Neuron (in vitro differentiated cells): ENCODE data around the gene PLAU.
"Not testable (repeated sequence)": the region's sequence is repeated elsewhere in the genome, so short reads cannot be mapped to it uniquely, and the experiment has no call there.

Experiments used
- H2AFZ ChIP-seq: one replicate; pipeline ENCODE4 v1.6.1; 2013; ENCODE audit warnings: low read depth, mild to moderate bottlenecking, inconsistent platforms, low read length, moderate library complexity
- H3K27me3 ChIP-seq: one replicate; pipeline ENCODE4 v1.6.1; 2013; ENCODE audit warnings: low read length; ENCODE audit not compliant: insufficient read depth
- H3K36me3 ChIP-seq: one replicate; pipeline ENCODE4 v1.6.1; 2013; ENCODE audit warnings: low read length; ENCODE audit not compliant: insufficient read depth
- H3K4me1 ChIP-seq: one replicate; pipeline ENCODE4 v1.6.1; 2013; ENCODE audit warnings: low read length; ENCODE audit not compliant: insufficient read depth
- H3K4me3 ChIP-seq: 2 replicates; pipeline ENCODE4 v1.5.1; 2013; ENCODE audit warnings: mild to moderate bottlenecking, low read length, moderate library complexity
- H3K9me3 ChIP-seq: one replicate; pipeline ENCODE4 v1.6.1; 2013; ENCODE audit warnings: low read length

Gene PLAU

DNA sequence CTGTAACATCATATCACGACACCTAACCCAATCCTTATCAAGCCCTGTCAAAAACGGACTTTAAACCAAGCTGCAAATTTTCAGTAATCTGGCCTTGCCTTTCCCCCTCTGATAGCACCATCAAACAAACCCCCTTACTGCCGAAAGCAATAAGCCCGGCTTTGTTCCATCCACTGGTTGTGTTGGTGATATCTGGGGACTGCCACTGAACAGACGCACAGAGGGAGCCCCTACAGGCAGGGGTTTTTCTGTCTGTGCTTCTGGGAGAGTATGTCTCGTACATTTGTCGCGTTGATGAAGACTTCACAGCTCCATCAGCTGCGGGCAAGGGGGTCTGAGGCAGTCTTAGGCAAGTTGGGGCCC, 550 bp upstream of the PLAU start:
- H3K36me3 ChIP-seq, result no peaks in the 10 kb centered on the region
- H3K9me3 ChIP-seq, result no peaks in the 10 kb centered on the region
- H3K27me3 ChIP-seq, result peaks cover 42% of the 10 kb centered on the region
- H2AFZ ChIP-seq, result peak overlapping the region; percentile 56
- H3K4me3 ChIP-seq, result peak overlapping the region; percentile 52
- peaks cover 13% of the 10 kb centered on the region for H3K4me1 ChIP-seq

DNA sequence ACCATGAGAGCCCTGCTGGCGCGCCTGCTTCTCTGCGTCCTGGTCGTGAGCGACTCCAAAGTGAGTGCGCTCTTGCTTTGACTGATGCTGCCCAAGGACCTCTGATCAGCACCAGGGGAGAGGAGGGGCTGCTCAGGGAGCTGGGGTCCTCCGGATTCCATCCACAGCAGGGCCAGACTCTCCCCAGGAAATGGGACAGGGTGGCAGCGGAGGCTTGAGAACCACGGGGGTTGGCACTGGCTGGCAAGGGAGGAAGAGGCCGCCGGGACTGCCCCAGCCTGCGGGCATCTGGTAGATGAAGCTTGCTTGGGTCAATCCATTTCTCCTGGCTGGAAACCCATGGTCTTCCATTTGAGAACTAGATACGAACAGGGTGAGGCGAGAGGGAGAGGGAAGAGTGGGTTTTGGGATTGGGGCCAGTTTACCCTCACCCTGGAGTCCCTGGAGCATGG, 647 bp downstream of the PLAU start:
- Histone ChIP-seq H3K9me3 (no peaks in the 10 kb centered on the region), H2AFZ (peak overlapping the region; percentile 56), H3K4me3 (peak overlapping the region; percentile 52), H3K4me1 (peaks cover 12% of the 10 kb centered on the region), H3K36me3 (no peaks in the 10 kb centered on the region), H3K27me3 (peaks cover 42% of the 10 kb centered on the region)

DNA sequence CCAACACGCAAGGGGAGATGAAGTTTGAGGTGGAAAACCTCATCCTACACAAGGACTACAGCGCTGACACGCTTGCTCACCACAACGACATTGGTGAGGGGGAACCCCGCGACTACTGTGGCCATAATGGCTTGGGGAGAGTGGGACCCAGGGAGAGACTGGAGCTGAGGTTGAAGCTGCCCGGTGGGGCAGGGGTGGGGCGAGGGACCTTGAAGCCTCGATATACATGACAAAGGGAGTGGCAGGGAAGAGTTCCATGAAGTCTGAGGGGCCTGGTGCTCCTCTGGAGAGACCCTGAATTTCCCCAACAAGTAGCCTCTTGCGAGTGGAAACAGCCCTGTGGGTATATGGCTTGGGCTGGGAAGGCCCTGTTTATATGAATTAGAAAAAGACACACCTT, 3.1 kb downstream of the PLAU start:
- peaks cover 36% of the 10 kb centered on the region for H3K27me3 ChIP-seq
- peaks cover 15% of the 10 kb centered on the region for H3K4me1 ChIP-seq
- no peaks in the 10 kb centered on the region for H3K36me3 ChIP-seq
- no peak overlapping the region for H3K4me3 ChIP-seq
- no peaks in the 10 kb centered on the region for H3K9me3 ChIP-seq
- no peak overlapping the region for H2AFZ ChIP-seq

DNA sequence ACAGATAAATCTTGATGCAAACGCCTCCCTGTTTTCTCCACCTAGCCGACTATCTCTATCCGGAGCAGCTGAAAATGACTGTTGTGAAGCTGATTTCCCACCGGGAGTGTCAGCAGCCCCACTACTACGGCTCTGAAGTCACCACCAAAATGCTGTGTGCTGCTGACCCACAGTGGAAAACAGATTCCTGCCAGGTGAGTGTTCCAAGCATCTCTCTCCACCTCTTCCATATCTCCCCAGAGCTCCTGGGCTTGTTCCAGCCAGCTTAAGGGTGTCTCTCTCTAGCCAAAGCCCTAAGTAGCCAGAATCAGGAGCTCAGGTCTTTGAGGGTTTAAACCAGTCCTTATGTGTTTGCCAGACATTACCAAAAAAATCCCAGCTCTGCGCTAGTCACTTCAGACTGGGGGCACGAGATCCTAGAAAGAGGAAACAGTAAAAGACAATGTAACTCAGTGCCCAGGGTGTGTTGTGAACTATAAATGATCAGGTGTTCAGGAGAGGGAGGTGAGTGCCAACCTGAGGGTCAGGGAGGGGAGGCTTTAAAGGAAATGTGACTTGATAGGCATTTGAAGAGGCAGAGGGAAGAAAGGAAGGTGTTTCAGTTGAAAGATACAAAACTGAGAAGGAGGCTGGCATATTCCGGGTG, 4.4 kb downstream of the PLAU start:
- Histone ChIP-seq H3K36me3 (no peaks in the 10 kb centered on the region), H3K27me3 (peaks cover 24% of the 10 kb centered on the region), H3K4me1 (peaks cover 14% of the 10 kb centered on the region), H3K4me3 (no peak overlapping the region), H2AFZ (no peak overlapping the region), H3K9me3 (peaks cover 3% of the 10 kb centered on the region)

DNA sequence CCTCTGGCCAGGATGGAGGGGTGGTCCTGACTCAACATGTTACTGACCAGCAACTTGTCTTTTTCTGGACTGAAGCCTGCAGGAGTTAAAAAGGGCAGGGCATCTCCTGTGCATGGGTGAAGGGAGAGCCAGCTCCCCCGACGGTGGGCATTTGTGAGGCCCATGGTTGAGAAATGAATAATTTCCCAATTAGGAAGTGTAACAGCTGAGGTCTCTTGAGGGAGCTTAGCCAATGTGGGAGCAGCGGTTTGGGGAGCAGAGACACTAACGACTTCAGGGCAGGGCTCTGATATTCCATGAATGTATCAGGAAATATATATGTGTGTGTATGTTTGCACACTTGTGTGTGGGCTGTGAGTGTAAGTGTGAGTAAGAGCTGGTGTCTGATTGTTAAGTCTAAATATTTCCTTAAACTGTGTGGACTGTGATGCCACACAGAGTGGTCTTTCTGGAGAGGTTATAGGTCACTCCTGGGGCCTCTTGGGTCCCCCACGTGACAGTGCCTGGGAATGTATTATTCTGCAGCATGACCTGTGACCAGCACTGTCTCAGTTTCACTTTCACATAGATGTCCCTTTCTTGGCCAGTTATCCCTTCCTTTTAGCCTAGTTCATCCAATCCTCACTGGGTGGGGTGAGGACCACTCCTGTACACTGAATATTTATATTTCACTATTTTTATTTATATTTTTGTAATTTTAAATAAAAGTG, 6.0 kb downstream of the PLAU start:
- Histone ChIP-seq H3K4me1 (peaks cover 9% of the 10 kb centered on the region), H3K4me3 (no peak overlapping the region), H3K36me3 (no peaks in the 10 kb centered on the region), H3K27me3 (peaks cover 14% of the 10 kb centered on the region), H3K9me3 (peaks cover 3% of the 10 kb centered on the region), H2AFZ (no peak overlapping the region)

DNA sequence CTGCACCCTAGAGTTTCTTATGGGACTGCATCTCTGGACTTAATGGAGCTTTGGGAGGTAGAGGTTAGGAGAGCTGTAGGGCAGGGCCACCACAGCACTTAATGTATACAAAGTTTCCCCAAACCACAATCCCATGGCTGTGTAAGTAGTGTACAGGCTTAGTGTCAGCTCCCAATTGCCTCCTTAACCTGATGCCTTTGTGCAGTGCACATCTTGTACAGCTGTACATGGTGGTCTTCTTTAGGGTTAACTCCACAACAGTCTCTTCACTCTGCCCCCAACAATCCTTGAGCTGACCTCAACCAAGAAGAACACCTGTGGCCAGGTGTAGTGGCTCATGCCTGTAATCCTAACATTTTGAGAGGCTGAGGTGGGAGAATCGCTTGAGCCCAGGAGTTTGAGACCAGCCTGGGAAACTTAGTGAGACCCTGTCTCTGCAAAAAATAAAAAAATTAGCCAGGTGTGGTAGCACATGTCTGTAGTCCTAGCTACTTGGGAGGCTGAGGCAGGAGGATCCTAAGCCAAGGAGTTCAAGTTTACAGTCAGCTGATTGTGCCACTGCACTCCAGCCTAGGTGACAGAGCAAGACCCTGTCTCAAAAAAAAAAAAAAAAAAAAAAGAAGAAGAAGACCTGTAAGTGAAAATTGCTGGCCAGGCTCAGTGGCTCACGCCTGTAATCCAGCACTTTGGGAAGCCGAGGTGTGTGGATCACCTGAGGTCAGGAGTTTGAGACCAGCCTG, 6.8 kb downstream of the PLAU start:
- H2AFZ ChIP-seq, result no peak overlapping the region
- peaks cover 9% of the 10 kb centered on the region for H3K4me1 ChIP-seq
- H3K27me3 ChIP-seq, result peaks cover 10% of the 10 kb centered on the region
- H3K4me3 ChIP-seq, result no peak overlapping the region
- H3K9me3 ChIP-seq, result peaks cover 3% of the 10 kb centered on the region
- H3K36me3 ChIP-seq, result no peaks in the 10 kb centered on the region

DNA sequence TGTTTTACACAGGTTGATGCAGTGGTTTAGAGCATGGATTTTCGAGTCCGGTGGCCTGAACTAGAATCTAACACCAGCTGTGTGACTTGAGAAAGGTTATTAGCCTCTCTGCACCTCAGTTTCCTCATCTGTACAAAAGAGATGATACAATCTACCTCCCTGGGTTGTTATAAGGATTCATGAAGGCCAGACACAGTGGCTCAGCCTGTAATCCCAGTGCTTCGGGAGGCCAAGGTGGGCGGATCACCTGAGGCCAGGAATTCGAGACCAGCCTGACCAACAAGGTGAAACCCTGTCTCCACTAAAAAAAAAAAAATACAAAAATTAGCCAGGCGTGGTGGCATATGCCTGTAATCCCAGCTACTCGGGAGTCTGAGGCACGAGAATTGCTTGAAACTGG, 8.5 kb downstream of the PLAU start:
- H2AFZ ChIP-seq, H3K4me3 ChIP-seq, H3K9me3 ChIP-seq, H3K36me3 ChIP-seq, H3K27me3 ChIP-seq: not testable (repeated sequence)
- H3K4me1 ChIP-seq, result peaks cover 11% of the 10 kb centered on the region

DNA sequence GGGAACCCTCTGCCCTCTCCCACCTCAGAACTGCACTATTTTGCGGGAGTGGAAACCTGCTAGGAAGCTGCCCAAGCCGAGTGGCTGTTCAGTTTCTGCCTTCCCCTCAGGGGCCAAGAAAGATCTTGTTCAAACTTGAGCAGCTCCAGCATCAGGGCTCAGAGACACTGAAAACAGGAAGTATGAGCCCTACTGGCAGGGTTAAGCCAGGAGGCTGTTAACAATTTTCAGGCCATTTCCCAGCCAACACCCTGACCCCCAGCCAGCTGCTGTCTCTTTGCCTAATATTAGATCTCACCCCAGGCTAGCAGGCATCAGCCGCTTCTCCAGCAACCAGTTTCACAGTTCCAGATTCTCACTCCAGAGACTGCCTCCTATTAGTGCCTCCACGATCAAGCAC, 9.2 kb downstream of the PLAU start:
- peaks cover 13% of the 10 kb centered on the region for H3K4me1 ChIP-seq
- H3K9me3 ChIP-seq, result peaks cover 3% of the 10 kb centered on the region
- H2AFZ ChIP-seq, result no peak overlapping the region
- no peaks in the 10 kb centered on the region for H3K27me3 ChIP-seq
- no peak overlapping the region for H3K4me3 ChIP-seq
- no peaks in the 10 kb centered on the region for H3K36me3 ChIP-seq

DNA sequence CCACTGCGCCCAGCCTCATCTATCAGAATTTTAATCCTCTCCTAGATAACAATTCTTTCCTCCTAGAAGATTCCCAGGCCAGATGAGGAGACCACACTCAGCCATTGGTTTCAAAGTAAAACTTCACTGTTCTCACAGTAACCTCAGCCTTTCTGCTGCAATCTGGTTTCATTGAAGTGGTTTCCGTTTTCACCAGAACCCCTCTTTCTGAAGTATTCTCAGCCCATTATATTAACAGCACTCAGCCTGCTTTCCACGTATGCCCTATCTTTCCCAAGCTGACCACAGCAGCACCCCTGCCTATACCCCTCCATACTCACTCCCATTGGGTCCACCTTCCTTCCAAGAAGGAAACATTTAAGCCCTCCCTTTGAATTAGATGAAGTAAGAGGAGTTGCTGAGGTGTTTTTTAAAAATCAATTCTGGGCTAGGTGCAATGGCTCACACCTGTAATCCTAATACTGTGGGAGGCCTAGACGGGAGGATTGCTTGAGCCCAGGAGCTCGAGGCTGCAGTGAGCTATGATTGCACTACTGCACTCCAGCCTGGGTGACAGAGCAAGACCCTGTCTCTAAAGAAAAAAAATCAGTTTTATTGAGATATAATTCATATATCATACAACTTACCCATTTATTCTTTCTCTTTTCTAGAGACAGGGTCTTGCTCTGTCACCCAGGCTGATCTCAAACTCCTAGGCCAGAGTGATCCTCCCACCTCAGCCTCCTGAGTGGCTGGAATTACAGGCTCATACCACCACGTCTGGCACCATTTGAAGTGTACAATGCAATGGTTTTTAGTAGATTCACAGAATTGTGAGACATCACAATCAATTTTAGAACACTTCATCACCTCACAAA, 11.3 kb downstream of the PLAU start:
- no peaks in the 10 kb centered on the region for H3K36me3 ChIP-seq
- H3K4me1 ChIP-seq, result peaks cover 6% of the 10 kb centered on the region
- no peak overlapping the region for H2AFZ ChIP-seq
- H3K9me3 ChIP-seq, result peaks cover 3% of the 10 kb centered on the region
- H3K4me3 ChIP-seq, result no peak overlapping the region
- H3K27me3 ChIP-seq, result no peaks in the 10 kb centered on the region

DNA sequence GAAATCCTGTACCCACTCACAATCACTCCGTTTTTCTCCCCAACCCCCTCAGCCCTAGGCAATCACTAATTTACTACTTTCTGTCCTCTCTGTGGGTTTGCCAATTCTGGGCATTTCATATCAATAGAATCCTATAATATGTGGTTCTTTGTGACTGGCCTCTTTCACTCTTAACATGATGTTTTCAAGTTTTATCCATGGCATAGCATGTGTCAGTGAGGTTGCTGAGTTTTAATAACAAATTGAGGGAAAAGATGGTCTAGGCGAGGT, 11.9 kb downstream of the PLAU start:
- no peak overlapping the region for H3K4me3 ChIP-seq
- no peak overlapping the region for H2AFZ ChIP-seq

DNA sequence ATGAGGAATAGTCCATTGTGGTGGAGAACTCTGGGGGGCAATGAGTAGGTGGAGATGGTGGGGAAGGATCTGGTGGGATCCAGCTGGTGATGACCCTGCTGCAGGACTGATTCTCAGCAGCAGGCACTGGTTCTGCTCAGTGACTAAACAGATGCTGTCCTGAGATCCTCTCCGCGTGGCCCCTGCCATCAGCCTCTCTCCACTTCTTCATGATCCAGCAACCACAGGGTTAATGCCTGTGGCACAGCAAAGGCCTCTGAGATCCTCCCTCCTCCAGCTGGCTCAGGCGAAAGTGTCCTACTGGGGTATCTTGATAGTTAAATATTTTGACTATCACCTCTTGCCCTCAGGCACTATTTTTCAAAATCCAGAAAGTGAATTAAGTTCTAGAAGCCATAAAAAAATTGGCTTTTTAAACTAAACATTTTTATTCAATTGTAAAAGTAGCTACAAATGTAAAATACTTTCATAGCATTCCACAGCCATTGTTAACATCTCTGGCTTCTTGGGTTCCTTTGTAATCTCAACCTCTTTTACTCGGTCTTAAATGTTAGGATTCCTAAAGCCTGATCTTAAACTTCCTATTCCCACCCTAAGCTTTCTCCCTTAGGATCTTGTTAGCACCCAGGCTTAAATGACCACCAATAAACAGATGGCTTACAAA, 13.1 kb downstream of the PLAU start:
- no peak overlapping the region for H2AFZ ChIP-seq
- H3K36me3 ChIP-seq, result no peaks in the 10 kb centered on the region
- no peaks in the 10 kb centered on the region for H3K27me3 ChIP-seq
- H3K4me3 ChIP-seq, result no peak overlapping the region
- H3K9me3 ChIP-seq, result peaks cover 6% of the 10 kb centered on the region
- H3K4me1 ChIP-seq, result peaks cover 3% of the 10 kb centered on the region

More for the DNA sequence above, 11.9 kb downstream of the PLAU start:
- Histone ChIP-seq H3K4me1 (peaks cover 3% of the 10 kb centered on the region), H3K36me3 (no peaks in the 10 kb centered on the region), H3K9me3 (peaks cover 6% of the 10 kb centered on the region), H3K27me3 (no peaks in the 10 kb centered on the region)

DNA sequence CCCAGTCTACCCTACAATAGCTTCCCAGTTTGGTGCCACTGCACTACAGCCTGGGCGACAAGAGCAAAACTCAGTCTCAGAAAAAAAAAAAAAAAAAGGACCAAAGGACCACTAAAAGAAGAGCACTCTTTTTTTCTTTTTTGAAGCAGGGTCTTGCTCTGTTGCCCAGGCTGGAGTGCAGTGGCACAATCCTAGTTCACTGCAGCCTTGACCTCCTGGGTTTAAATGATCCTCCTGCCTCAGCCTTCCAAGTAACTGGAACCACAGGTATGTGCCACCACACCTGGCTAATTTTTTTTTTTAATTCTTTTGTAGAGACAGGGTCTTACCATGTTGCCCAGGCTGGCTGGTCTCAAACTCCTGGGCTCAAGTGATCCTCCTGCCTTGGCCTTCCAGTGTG, 14.0 kb downstream of the PLAU start:
- Histone ChIP-seq H3K36me3 (no peaks in the 10 kb centered on the region), H3K27me3 (no peaks in the 10 kb centered on the region), H3K4me3 (no peak overlapping the region), H3K4me1 (peaks cover 3% of the 10 kb centered on the region), H3K9me3 (peaks cover 2% of the 10 kb centered on the region), H2AFZ (no peak overlapping the region)
